Osteoblast (primary cell): ENCODE measurements around the gene COL25A1. TPM values are rescaled to one million over a fixed set of nuclear protein-coding genes. Genes with fewer than 3 reads are reported as not detected.
"Not testable (repeated sequence)": the region's sequence is repeated elsewhere in the genome, so short reads cannot be mapped to it uniquely, and the experiment has no call there.

Experiments
- DNase-seq: peaks from one replicate; pipeline ENCODE4 v3.0.0; 2011; ENCODE audit warnings: low spot score, mixed read lengths; ENCODE audit not compliant: insufficient read length; ENCODE audit errors: missing footprints
- H2AFZ ChIP-seq: 2 replicates; pipeline ENCODE4 v1.6.0; 2011; ENCODE audit warnings: mild to moderate bottlenecking, low read length
- H3K27ac ChIP-seq: 2 replicates; pipeline ENCODE4 v1.5.1; 2011; ENCODE audit warnings: mild to moderate bottlenecking, low read depth, low read length, moderate library complexity
- H3K27me3 ChIP-seq: 2 replicates; pipeline ENCODE4 v1.6.0; 2012; ENCODE audit warnings: mild to moderate bottlenecking, control low read depth, inconsistent platforms, low read length, moderate library complexity; ENCODE audit not compliant: insufficient read depth
- H3K36me3 ChIP-seq: 2 replicates; pipeline ENCODE4 v1.5.1; 2011; ENCODE audit warnings: mild to moderate bottlenecking, low read length, control low read depth, moderate library complexity; ENCODE audit not compliant: insufficient read depth
- H3K4me1 ChIP-seq: 2 replicates; pipeline ENCODE4 v1.5.1; 2011; ENCODE audit warnings: mild to moderate bottlenecking, low read length, control low read depth, moderate library complexity; ENCODE audit not compliant: insufficient read depth
- H3K4me2 ChIP-seq: 2 replicates; pipeline ENCODE4 v1.6.0; 2011; ENCODE audit warnings: mild to moderate bottlenecking, low read length; ENCODE audit not compliant: insufficient read depth
- H3K4me3 ChIP-seq: fragments of 200-600 bp; sonication (generic); 3 replicates; pipeline ENCODE4 v1.5.1; 2012; ENCODE audit warnings: mild to moderate bottlenecking, low read length, inconsistent platforms; ENCODE audit not compliant: insufficient read depth
- H3K79me2 ChIP-seq: 2 replicates; pipeline ENCODE4 v1.6.0; 2012; ENCODE audit warnings: mild to moderate bottlenecking, low read length, control low read depth, inconsistent platforms; ENCODE audit not compliant: insufficient read depth
- H3K9me3 ChIP-seq: 2 replicates; pipeline ENCODE4 v1.5.1; 2011; ENCODE audit warnings: low read depth, low read length, control low read depth
- H4K20me1 ChIP-seq: 2 replicates; pipeline ENCODE4 v1.6.0; 2012; ENCODE audit warnings: mild to moderate bottlenecking, low read length, control low read depth; ENCODE audit not compliant: insufficient read depth
- CTCF ChIP-seq: IDR thresholded peaks from 2 replicates; pipeline ENCODE4 v1.5.1; 2011; ENCODE audit warnings: mild to moderate bottlenecking, low read depth, low read length, moderate library complexity; ENCODE audit errors: extremely low read depth
- total RNA-seq: library from RNA; depleted of rRNA; stranded (reverse); fragments of >200 nt; gene quantifications from 2 replicates; pipeline ENCODE4 v1.2.3, GENCODE V29; 2012

Gene COL25A1
- total RNA-seq, 1 donor: 1.4 TPM

GRCh38 chr4:109148577-109149075 lies 153.8 kb downstream of the COL25A1 start:
- Histone ChIP-seq H3K27me3 (no peaks in the 10 kb centered on the region), H3K4me3 (no peak overlapping the region), H3K4me1 (no peaks in the 10 kb centered on the region), H4K20me1 (no peaks in the 10 kb centered on the region), H3K27ac (no peak overlapping the region), H3K36me3 (no peaks in the 10 kb centered on the region), H3K4me2 (no peak overlapping the region), H3K79me2 (no peaks in the 10 kb centered on the region), H2AFZ (no peak overlapping the region), H3K9me3 (no peaks in the 10 kb centered on the region)
- DNase-seq: no peak
- no peak for TF ChIP-seq CTCF

- Histone ChIP-seq H3K36me3 (no peaks in the 10 kb centered on the region), H3K27ac (no peak overlapping the region), H3K4me3 (no peak overlapping the region), H4K20me1 (no peaks in the 10 kb centered on the region), H3K4me2 (no peak overlapping the region), H3K79me2 (no peaks in the 10 kb centered on the region), H3K4me1 (no peaks in the 10 kb centered on the region), H3K9me3 (no peaks in the 10 kb centered on the region), H2AFZ (no peak overlapping the region), H3K27me3 (no peaks in the 10 kb centered on the region)
- no peak for TF ChIP-seq CTCF
- DNase-seq: no peak
Observed at GRCh38 chr4:109147135-109147534, 155.3 kb downstream of the COL25A1 start.

GRCh38 chr4:109146499-109146898 lies 156.0 kb downstream of the COL25A1 start:
- no peak overlapping the region for H3K27ac ChIP-seq

GRCh38 chr4:109138125-109138524 lies 164.3 kb downstream of the COL25A1 start:
- not testable (repeated sequence) for H3K9me3 ChIP-seq, H3K27me3 ChIP-seq, H3K79me2 ChIP-seq, H3K27ac ChIP-seq, DNase-seq, H3K36me3 ChIP-seq, H2AFZ ChIP-seq, H4K20me1 ChIP-seq, H3K4me2 ChIP-seq, H3K4me3 ChIP-seq, H3K4me1 ChIP-seq

More at GRCh38 chr4:109146499-109146898, 156.0 kb downstream of the COL25A1 start:
- Histone ChIP-seq H2AFZ (no peak overlapping the region), H3K36me3 (no peaks in the 10 kb centered on the region), H3K4me1 (no peaks in the 10 kb centered on the region), H3K9me3 (no peaks in the 10 kb centered on the region), H4K20me1 (no peaks in the 10 kb centered on the region), H3K4me3 (no peak overlapping the region), H3K4me2 (no peak overlapping the region), H3K27me3 (no peaks in the 10 kb centered on the region), H3K79me2 (no peaks in the 10 kb centered on the region)
- DNase-seq: no peak
- TF ChIP-seq CTCF: no peak
